ENCODE measurements around the gene ENTPD3.

- TF ChIP-seq POLR2AphosphoS5 (IDR thresholded peaks at IDR 0.05; ENCODE audit: low read depth, low read length) (no peak), POLR2A (IDR thresholded peaks at IDR 0.05; ENCODE audit: low read depth, low read length) (no peak)
Measured at GRCh38 chr3:40387001-40387894, at the start of gene ENTPD3.

Data from GM12892 (cell line).